Sigmoid colon (tissue), 4 donors: ENCODE data around the gene CHTOP.

Experiments used
- CTCF ChIP-seq, 4 experiments: fragments of 450-650 bp in 3 of 4; fragments of 200-600 bp in 1 of 4; IDR thresholded peaks; one replicate each; pipeline ENCODE4 v1.5.1; 2016 to 2019; ENCODE audit warnings: antibody characterized with exemption in 4 of 4, mild to moderate bottlenecking in 3 of 4, moderate library complexity in 2 of 4
- EP300 ChIP-seq, 4 donors: sonication (generic); formaldehyde crosslinking; IDR thresholded peaks; one replicate each; pipeline ENCODE4 v1.6.1; 2017; ENCODE audit warnings: antibody characterized with exemption in 4 of 4
- POLR2AphosphoS5 ChIP-seq, 4 donors: sonication (generic); formaldehyde crosslinking; IDR thresholded peaks; one replicate each; pipeline ENCODE4 v1.6.1; 2017; ENCODE audit warnings: antibody characterized with exemption in 4 of 4

- TF ChIP-seq CTCF (IDR thresholded peaks at IDR 0.05), result no peak
- no peak for TF ChIP-seq POLR2AphosphoS5 (IDR thresholded peaks at IDR 0.05)
- TF ChIP-seq EP300 (IDR thresholded peaks at IDR 0.05), result no peak
Measured at GRCh38 chr1:153623101-153623500, 10.8 kb upstream of the CHTOP start.
